Spleen (tissue), 7 donors: ENCODE measurements around the gene MEF2C.

ENCODE experiments used
- POLR2A ChIP-seq, 3 donors: fragments of 450-650 bp; IDR thresholded peaks; one replicate each; pipeline ENCODE4 v1.5.1; 2017; ENCODE audit warnings: antibody characterized with exemption in 3 of 3, mild to moderate bottlenecking in 1 of 3
- TF ChIP-seq, protein P1 (sequence below), 11 experiments: fragments of 200-600 bp in 7 of 11; fragments of 450-650 bp in 4 of 11; sonication (generic) in 4 of 11; IDR thresholded peaks in 8 of 11; conservative IDR thresholded peaks in 3 of 11; 1 replicate in 7 of 11; 2 replicates in 4 of 11; pipeline versions ENCODE4 v1.4.0 to v1.8.0; 2016 to 2021; ENCODE audit warnings: antibody characterized with exemption in 11 of 11, inconsistent platforms in 4 of 11, mild to moderate bottlenecking in 1 of 11
- donor health status: DM: no; HTN: no; CAD: no; lungs with moderate emphysema.
- donor health status: DM: no; HTN: no; CAD: no.
- donor health status: DM: no; HTN: no; CAD: no.

GRCh38 chr5:88732181-88732633, 150.8 kb downstream of the MEF2C start:
- TF ChIP-seq, protein P1, sequence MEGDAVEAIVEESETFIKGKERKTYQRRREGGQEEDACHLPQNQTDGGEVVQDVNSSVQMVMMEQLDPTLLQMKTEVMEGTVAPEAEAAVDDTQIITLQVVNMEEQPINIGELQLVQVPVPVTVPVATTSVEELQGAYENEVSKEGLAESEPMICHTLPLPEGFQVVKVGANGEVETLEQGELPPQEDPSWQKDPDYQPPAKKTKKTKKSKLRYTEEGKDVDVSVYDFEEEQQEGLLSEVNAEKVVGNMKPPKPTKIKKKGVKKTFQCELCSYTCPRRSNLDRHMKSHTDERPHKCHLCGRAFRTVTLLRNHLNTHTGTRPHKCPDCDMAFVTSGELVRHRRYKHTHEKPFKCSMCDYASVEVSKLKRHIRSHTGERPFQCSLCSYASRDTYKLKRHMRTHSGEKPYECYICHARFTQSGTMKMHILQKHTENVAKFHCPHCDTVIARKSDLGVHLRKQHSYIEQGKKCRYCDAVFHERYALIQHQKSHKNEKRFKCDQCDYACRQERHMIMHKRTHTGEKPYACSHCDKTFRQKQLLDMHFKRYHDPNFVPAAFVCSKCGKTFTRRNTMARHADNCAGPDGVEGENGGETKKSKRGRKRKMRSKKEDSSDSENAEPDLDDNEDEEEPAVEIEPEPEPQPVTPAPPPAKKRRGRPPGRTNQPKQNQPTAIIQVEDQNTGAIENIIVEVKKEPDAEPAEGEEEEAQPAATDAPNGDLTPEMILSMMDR (IDR thresholded peaks at IDR 0.05 in 8 of 11, conservative IDR thresholded peaks at IDR 0.05 in 3 of 11): peak in 2 of 11 experiments; percentile 21 to 29
- no peak for TF ChIP-seq POLR2A (IDR thresholded peaks at IDR 0.05)
